ENCODE measurements around the gene LDLRAD3. TPM values are rescaled to one million over a fixed set of nuclear protein-coding genes. Genes with fewer than 3 reads are reported as not detected.

The LDLRAD3 gene
- total RNA-seq, 1 donor from 2014 or later = 28.5 TPM

GRCh38 chr11:35932681-35933319, 11.1 kb upstream of the LDLRAD3 start:
- no peaks in the 10 kb centered on the region for H3K9me3 Mint-ChIP-seq (ENCODE audit: unreplicated experiment)
- H3K36me3 Mint-ChIP-seq (ENCODE audit: low read depth, unreplicated experiment) = no peaks in the 10 kb centered on the region
- no peak overlapping the region for H3K4me3 Mint-ChIP-seq (ENCODE audit: unreplicated experiment)
- no peak overlapping the region for H3K27ac Mint-ChIP-seq (ENCODE audit: unreplicated experiment)
- H3K27me3 Mint-ChIP-seq (ENCODE audit: unreplicated experiment) = peaks cover 5% of the 10 kb centered on the region
- peaks cover 5% of the 10 kb centered on the region for H3K4me1 Mint-ChIP-seq (ENCODE audit: unreplicated experiment)
- TF ChIP-seq, protein P1, sequence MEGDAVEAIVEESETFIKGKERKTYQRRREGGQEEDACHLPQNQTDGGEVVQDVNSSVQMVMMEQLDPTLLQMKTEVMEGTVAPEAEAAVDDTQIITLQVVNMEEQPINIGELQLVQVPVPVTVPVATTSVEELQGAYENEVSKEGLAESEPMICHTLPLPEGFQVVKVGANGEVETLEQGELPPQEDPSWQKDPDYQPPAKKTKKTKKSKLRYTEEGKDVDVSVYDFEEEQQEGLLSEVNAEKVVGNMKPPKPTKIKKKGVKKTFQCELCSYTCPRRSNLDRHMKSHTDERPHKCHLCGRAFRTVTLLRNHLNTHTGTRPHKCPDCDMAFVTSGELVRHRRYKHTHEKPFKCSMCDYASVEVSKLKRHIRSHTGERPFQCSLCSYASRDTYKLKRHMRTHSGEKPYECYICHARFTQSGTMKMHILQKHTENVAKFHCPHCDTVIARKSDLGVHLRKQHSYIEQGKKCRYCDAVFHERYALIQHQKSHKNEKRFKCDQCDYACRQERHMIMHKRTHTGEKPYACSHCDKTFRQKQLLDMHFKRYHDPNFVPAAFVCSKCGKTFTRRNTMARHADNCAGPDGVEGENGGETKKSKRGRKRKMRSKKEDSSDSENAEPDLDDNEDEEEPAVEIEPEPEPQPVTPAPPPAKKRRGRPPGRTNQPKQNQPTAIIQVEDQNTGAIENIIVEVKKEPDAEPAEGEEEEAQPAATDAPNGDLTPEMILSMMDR (IDR thresholded peaks at IDR 0.05; ENCODE audit: unreplicated experiment) = no peak
- no peak for DNase-seq (ENCODE audit: low spot score)

DNA sequence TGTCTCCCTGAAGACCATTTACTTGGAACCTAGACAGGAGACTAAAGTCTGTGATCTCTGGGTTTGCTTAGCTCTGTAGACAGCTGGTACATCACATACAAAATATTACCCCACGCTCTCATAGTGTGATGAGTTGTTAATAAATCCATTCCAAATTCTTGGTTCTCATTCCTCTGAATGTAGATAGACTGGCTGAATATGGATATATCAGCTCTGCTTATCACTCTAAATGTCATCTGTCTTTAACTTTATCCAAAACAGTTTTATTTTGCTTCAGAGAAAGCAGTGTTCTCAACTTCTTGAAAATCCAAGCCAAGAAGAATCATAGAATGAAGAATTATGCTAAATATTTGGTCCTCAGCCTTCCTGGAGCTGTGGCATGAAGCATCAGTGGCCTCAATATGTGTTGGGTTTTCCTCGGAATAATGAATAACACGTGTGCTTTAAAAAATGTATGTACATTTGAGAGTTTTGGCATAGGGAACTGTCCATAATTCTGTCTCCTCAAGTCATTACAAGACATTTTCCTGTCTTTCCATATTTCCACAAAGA, 10.5 kb upstream of the LDLRAD3 start:
- Mint-ChIP-seq H3K4me1 (ENCODE audit: unreplicated experiment) (peaks cover 6% of the 10 kb centered on the region), H3K27me3 (ENCODE audit: unreplicated experiment) (peaks cover 5% of the 10 kb centered on the region), H3K36me3 (ENCODE audit: low read depth, unreplicated experiment) (no peaks in the 10 kb centered on the region), H3K27ac (ENCODE audit: unreplicated experiment) (no peak overlapping the region), H3K4me3 (ENCODE audit: unreplicated experiment) (no peak overlapping the region), H3K9me3 (ENCODE audit: unreplicated experiment) (no peaks in the 10 kb centered on the region)
- TF ChIP-seq, protein P1 (IDR thresholded peaks at IDR 0.05; ENCODE audit: unreplicated experiment) = no peak
- DNase-seq (ENCODE audit: low spot score) = no peak

DNA sequence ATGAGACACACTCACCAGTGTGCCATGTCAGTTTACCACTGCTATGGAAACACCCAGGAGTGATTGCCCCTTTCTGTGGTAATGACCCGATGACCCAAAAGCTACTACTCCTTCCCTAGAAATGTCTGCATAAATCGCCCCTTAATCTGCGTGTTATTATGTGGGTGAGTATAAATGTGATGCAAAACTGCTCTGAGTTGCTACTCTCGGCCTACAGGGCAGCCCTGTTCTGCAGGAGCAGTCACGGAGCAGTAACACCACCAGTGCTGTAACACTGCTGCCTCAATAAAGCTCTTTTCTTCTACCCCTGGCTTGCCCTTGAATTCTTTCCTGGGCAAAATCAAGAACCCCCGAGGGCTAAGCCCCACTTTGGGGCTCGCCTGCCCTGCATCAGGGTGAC, 9.6 kb upstream of the LDLRAD3 start:
- Mint-ChIP-seq H3K36me3 (ENCODE audit: low read depth, unreplicated experiment) (no peaks in the 10 kb centered on the region), H3K27ac (ENCODE audit: unreplicated experiment) (no peak overlapping the region), H3K9me3 (ENCODE audit: unreplicated experiment) (no peaks in the 10 kb centered on the region), H3K4me3 (ENCODE audit: unreplicated experiment) (no peak overlapping the region), H3K27me3 (ENCODE audit: unreplicated experiment) (peaks cover 3% of the 10 kb centered on the region), H3K4me1 (ENCODE audit: unreplicated experiment) (peaks cover 6% of the 10 kb centered on the region)
- DNase-seq (ENCODE audit: low spot score) = no peak
- TF ChIP-seq, protein P1 (IDR thresholded peaks at IDR 0.05; ENCODE audit: unreplicated experiment) = no peak

DNA sequence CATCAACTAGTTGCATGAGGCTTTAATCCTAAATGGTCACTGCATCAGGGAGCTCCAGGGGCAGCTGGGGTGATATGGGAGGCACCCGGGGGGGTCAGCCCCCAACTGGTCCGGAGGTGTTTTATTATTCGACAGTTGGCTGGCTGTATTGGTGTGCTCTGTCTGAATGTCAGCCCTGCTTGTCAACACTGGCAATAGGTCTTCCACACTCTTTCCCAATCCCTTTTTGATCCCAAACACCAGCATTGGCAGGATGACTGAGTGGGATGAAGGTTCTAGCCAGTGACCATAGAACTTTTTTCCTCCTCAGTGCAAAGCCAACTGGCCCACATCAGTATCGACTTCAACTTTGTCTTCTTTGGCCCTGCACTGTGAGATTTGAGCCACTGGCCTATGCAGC, 8.9 kb upstream of the LDLRAD3 start:
- Mint-ChIP-seq H3K4me1 (ENCODE audit: unreplicated experiment) (peaks cover 6% of the 10 kb centered on the region), H3K27me3 (ENCODE audit: unreplicated experiment) (peaks cover 3% of the 10 kb centered on the region), H3K36me3 (ENCODE audit: low read depth, unreplicated experiment) (no peaks in the 10 kb centered on the region), H3K27ac (ENCODE audit: unreplicated experiment) (no peak overlapping the region), H3K4me3 (ENCODE audit: unreplicated experiment) (no peak overlapping the region), H3K9me3 (ENCODE audit: unreplicated experiment) (no peaks in the 10 kb centered on the region)
- TF ChIP-seq, protein P1 (IDR thresholded peaks at IDR 0.05; ENCODE audit: unreplicated experiment) = no peak
- DNase-seq (ENCODE audit: low spot score) = no peak

DNA sequence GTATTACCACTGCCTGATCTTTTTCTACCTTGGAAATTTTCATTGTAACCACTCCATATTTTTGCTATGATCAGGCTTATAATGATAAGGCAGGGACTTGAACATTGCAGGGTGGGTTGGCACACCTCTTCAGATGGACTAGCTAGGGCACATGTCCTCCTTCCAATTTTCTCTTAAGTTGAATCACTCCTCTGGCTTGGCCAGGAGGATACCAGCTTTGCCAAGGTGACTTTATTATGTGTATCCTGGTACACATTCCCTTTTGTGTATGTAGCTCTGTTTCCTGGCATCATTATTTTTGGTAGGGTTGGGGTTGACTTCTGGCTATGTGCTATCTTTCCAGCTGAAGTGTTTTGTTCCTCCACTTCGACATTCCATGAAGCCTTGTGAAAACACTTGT, 8.5 kb upstream of the LDLRAD3 start:
- no peak overlapping the region for H3K4me3 Mint-ChIP-seq (ENCODE audit: unreplicated experiment)
- no peaks in the 10 kb centered on the region for H3K9me3 Mint-ChIP-seq (ENCODE audit: unreplicated experiment)
- no peak overlapping the region for H3K27ac Mint-ChIP-seq (ENCODE audit: unreplicated experiment)
- DNase-seq (ENCODE audit: low spot score) = no peak
- H3K27me3 Mint-ChIP-seq (ENCODE audit: unreplicated experiment) = peaks cover 3% of the 10 kb centered on the region
- H3K36me3 Mint-ChIP-seq (ENCODE audit: low read depth, unreplicated experiment) = no peaks in the 10 kb centered on the region
- peaks cover 6% of the 10 kb centered on the region for H3K4me1 Mint-ChIP-seq (ENCODE audit: unreplicated experiment)
- TF ChIP-seq, protein P1 (IDR thresholded peaks at IDR 0.05; ENCODE audit: unreplicated experiment) = no peak
